Omental fat pad (tissue), 4 donors: Measurements from ENCODE around the gene ZNF526. TPM values are rescaled to one million over a fixed set of nuclear protein-coding genes. Genes with fewer than 3 reads are reported as not detected.

Source experiments
- ATAC-seq: fragments of 150-250 bp; one replicate; pipeline ENCODE4 v1.9.1; 2016; ENCODE audit warnings: mild to moderate bottlenecking, moderate library complexity; ENCODE audit not compliant: low FRiP score
- DNase-seq: peaks from one replicate; pipeline ENCODE4 v3.0.0-alpha.2; 2019; ENCODE audit warnings: low spot score
- total RNA-seq, 4 donors: library from RNA; depleted of rRNA; stranded (reverse); fragments of >200 nt; gene quantifications; one replicate each; pipeline ENCODE4 v1.1.0, GENCODE V29; 2016
- TF ChIP-seq, protein P1 (sequence below), 3 donors: fragments of 450-650 bp; IDR thresholded peaks; one replicate each; pipeline ENCODE4 v1.5.1; 2016 to 2017; ENCODE audit warnings: antibody characterized with exemption in 3 of 3, mild to moderate bottlenecking in 3 of 3, moderate library complexity in 2 of 3

ZNF526 gene
- total RNA-seq, 4 donors from 2014 or later, result 3.2 to 7.6 (median 5.7) TPM

DNA sequence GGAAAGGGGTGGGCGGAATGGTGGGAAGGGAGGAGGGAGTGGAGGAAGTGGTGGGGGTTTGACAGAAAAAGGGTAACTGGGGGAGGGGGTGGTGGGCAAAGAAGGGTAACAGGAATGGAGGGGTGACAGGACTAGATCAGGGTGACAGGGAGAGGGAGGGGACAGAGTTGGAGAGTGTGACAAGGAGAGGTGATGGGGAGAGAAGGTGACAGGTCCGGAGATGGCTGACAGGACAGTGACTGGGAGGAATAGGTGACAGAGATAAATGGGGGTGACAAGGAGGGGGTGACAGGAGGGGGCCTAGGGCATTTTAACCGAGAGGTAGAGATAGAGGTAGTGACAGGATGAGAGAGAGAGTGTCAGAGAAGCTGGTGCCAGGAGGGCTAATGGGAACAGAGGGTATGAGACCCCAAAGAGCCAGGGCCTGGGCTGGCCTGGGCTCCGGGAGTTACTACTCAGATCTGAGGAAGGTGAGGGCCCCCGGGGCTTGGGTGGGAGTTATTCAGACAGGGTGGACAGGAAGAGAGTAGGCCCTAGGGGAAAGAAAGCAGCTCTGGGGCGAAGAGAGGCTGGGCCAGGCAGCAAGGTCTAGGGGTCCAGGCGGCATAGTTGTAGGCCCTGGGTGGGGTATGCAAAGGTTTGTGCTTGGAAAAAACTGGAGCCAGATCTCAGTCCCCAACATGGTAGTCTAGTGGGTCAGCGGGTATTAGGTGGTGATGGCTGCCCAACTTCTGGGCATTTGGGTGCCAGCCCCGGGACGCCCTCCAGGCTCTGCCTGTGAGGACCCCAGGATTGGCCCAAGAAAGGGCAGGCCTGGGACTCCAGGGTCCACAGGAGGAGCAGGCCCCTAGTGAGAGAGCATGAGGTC lies 49.6 kb downstream of the ZNF526 start:
- TF ChIP-seq, protein P1, sequence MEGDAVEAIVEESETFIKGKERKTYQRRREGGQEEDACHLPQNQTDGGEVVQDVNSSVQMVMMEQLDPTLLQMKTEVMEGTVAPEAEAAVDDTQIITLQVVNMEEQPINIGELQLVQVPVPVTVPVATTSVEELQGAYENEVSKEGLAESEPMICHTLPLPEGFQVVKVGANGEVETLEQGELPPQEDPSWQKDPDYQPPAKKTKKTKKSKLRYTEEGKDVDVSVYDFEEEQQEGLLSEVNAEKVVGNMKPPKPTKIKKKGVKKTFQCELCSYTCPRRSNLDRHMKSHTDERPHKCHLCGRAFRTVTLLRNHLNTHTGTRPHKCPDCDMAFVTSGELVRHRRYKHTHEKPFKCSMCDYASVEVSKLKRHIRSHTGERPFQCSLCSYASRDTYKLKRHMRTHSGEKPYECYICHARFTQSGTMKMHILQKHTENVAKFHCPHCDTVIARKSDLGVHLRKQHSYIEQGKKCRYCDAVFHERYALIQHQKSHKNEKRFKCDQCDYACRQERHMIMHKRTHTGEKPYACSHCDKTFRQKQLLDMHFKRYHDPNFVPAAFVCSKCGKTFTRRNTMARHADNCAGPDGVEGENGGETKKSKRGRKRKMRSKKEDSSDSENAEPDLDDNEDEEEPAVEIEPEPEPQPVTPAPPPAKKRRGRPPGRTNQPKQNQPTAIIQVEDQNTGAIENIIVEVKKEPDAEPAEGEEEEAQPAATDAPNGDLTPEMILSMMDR (IDR thresholded peaks at IDR 0.05), result no peak
- no peak for ATAC-seq
- DNase-seq, result no peak

DNA sequence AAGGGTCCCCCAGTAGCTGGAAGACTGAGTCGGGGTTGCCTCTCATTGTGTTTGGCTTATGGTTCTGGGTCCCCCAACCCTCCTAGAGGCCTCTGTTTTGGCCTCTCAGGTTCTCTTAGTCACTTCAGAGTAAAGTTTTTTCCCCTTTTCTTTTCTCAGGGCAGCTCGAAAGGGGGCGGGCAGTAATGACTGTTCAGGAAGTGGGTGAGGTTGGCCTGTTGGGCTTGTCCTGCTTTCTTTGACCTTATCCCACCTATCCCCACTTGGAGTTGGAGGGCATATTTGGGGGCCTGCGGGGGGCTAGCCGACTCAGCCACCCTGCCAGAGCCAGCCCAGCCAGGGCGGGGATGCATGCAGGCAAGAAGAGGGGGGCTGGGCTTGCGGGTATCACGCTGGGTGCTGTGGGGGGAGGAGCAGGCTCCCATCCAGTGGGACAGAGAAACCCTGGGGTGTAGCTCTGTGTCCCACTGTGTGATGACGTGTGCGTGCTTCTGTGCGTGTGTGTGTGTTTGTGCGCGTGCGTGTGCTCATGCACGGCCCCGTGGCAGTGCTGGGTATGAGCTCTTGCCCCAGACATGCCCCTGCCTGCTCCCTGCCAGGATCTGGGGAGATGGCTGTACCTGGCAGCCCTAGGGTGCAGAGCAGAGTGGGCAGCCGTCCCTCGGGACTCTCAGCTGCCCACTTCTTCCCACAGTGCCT lies 50.4 kb downstream of the ZNF526 start:
- ATAC-seq (no peak), DNase-seq (no peak)
- TF ChIP-seq, protein P1 (IDR thresholded peaks at IDR 0.05), result no peak

DNA sequence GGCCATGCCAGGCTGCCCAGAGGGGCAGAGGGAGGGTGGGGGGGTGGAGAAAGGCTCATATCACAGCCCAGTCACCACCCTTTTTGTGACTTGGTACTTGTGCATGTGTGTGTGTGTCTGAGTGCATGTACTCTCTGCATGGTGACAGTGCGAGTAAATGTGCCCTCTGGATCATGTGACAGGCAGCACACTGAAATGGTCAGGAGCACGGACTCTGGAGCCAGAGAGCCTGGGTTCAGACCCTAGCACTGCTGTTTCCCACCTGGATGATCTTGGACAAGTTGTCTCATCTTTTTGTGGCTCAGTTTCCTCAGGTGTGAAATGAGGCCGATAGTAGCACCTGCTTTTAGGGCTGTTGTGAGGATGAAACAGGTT lies 50.9 kb downstream of the ZNF526 start:
- TF ChIP-seq, protein P1 (IDR thresholded peaks at IDR 0.05), result no peak
- no peak for ATAC-seq

DNA sequence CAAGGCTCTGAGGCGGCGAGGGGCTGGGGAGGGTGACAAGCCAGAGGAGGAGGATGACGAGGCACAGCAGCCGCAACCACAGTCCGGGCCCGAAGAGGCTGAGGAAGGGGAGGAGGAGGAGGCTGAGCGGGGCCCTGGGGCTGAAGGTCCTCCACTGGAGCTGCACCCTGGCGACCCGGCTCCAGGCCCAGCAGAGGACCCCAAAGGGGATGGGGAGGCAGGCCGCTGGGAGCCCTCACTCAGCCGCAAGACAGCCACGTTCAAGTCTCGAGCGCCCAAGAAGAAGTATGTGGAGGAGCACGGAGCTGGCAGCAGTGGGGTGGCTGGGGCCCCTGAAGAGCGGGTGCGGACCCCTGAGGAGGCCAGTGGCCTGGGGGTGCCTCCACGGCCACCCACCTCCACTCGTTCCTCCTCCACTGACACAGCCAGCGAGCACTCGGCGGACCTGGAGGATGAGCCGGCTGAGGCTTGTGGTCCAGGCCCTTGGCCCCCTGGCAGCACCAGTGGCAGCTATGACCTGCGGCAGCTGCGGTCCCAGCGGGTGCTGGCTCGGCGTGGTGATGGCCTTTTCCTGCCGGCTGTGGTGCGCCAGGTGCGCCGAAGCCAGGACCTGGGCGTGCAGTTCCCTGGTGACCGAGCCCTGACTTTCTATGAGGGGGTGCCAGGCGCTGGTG lies 51.9 kb downstream of the ZNF526 start:
- ATAC-seq, result no peak
- DNase-seq, result no peak

More for the DNA sequence above, 50.9 kb downstream of the ZNF526 start:
- no peak for DNase-seq

DNA sequence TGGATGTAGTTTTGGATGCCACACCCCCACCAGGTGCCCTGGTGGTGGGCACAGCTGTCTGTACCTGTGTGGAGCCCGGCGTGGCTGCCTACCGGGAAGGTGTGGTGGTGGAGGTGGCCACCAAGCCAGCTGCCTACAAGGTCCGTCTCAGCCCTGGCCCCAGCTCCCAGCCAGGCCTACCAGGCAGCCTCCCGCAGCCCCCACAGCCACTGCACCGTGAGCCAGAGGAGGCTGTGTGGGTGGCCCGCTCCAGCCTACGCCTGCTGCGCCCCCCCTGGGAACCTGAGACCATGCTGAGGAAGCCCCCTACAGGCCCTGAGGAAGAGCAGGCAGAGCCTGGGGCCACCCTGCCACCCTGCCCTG lies 52.4 kb downstream of the ZNF526 start:
- DNase-seq, result no peak
- ATAC-seq, result no peak
- TF ChIP-seq, protein P1 (IDR thresholded peaks at IDR 0.05), result no peak

More for the DNA sequence above, 51.9 kb downstream of the ZNF526 start:
- TF ChIP-seq, protein P1 (IDR thresholded peaks at IDR 0.05), result no peak

DNA sequence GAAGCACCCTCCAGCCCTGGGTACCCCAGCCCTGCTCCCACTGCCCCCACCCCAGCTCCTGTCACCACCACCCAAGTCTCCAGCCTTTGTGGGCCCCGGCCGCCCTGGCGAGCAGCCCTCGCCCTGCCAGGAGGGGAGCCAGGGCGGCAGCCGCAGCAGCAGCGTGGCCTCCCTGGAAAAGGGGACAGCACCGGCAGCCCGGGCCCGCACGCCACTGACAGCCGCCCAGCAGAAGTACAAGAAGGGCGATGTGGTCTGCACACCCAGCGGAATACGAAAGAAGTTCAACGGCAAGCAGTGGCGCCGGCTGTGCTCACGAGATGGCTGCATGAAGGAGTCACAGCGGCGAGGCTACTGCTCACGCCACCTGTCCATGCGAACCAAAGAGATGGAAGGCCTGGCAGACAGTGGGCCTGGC lies 52.9 kb downstream of the ZNF526 start:
- no peak for DNase-seq
- ATAC-seq, result no peak
- TF ChIP-seq, protein P1 (IDR thresholded peaks at IDR 0.05), result no peak
